MM.1S (cell line): ENCODE results near the gene TMPRSS13.

Source experiments
- DNase-seq: peaks from one replicate; pipeline ENCODE4 v3.0.0-alpha.2; 2015
- H2AFZ ChIP-seq: fragments of 300-600 bp; sonication (generic); 2 replicates; pipeline ENCODE4 v1.6.0; 2016; ENCODE audit warnings: antibody characterized with exemption, low read length
- H3F3A ChIP-seq: fragments of 300-600 bp; sonication (generic); 2 replicates; pipeline ENCODE4 v1.6.1; 2016; ENCODE audit warnings: mild to moderate bottlenecking, antibody characterized with exemption, low read length, moderate library complexity, mixed read lengths; ENCODE audit not compliant: insufficient read depth
- H3K27ac ChIP-seq: fragments of 300-600 bp; sonication (generic); 2 replicates; pipeline ENCODE4 v1.5.1; 2016; ENCODE audit warnings: mild to moderate bottlenecking, low read length
- H3K27me3 ChIP-seq: fragments of 300-600 bp; sonication (generic); replicated peaks from 2 replicates; pipeline ENCODE4 v1.6.0; 2016; ENCODE audit warnings: low read length; ENCODE audit not compliant: insufficient read depth
- H3K36me3 ChIP-seq: fragments of 300-600 bp; sonication (generic); replicated peaks from 2 replicates; pipeline ENCODE4 v1.6.1; 2016; ENCODE audit warnings: mild to moderate bottlenecking, low read length, mixed read lengths; ENCODE audit not compliant: insufficient read depth
- H3K4me1 ChIP-seq: fragments of 300-600 bp; sonication (generic); 2 replicates; pipeline ENCODE4 v1.6.1; 2016; ENCODE audit warnings: low read length, mixed read lengths
- H3K4me2 ChIP-seq: fragments of 300-600 bp; sonication (generic); 2 replicates; pipeline ENCODE4 v1.6.0; 2016; ENCODE audit warnings: low read depth, low read length
- H3K4me3 ChIP-seq: fragments of 300-600 bp; sonication (generic); 2 replicates; pipeline ENCODE4 v1.5.1; 2016; ENCODE audit warnings: low read length, mixed read lengths
- H3K79me2 ChIP-seq: fragments of 300-600 bp; sonication (generic); 2 replicates; pipeline ENCODE4 v1.6.1; 2016; ENCODE audit warnings: mixed run types, low read length, mixed read lengths
- H3K9ac ChIP-seq: fragments of 300-600 bp; sonication (generic); 2 replicates; pipeline ENCODE4 v1.6.1; 2016; ENCODE audit warnings: low read length, mixed read lengths
- H3K9me2 ChIP-seq: fragments of 300-600 bp; sonication (generic); replicated peaks from 2 replicates; pipeline ENCODE4 v1.6.1; 2016; ENCODE audit warnings: mild to moderate bottlenecking, low read length, mixed read lengths; ENCODE audit not compliant: insufficient read depth
- H3K9me3 ChIP-seq: fragments of 300-600 bp; sonication (generic); replicated peaks from 2 replicates; pipeline ENCODE4 v1.6.1; 2016; ENCODE audit warnings: mild to moderate bottlenecking, low read length, mixed read lengths; ENCODE audit not compliant: insufficient read depth
- H4K20me1 ChIP-seq: fragments of 300-600 bp; sonication (generic); 2 replicates; pipeline ENCODE4 v1.6.1; 2016; ENCODE audit warnings: mild to moderate bottlenecking, low read length, moderate library complexity, mixed read lengths; ENCODE audit not compliant: insufficient read depth
- EZH2 ChIP-seq: fragments of 300-600 bp; sonication (generic); optimal IDR thresholded peaks from 2 replicates; pipeline ENCODE3; 2017; ENCODE audit warnings: low read depth, mild to moderate bottlenecking, antibody characterized with exemption, low read length, mixed read lengths
- EZH2phosphoT487 ChIP-seq: fragments of 300-600 bp; sonication (generic); IDR thresholded peaks from 2 replicates; pipeline ENCODE4 v1.6.1; 2018; ENCODE audit warnings: antibody characterized with exemption, low read length
- TF ChIP-seq, protein P1 (sequence below): fragments of 300-600 bp; sonication (generic); IDR thresholded peaks from 2 replicates; pipeline ENCODE4 v1.5.1; 2016; ENCODE audit warnings: antibody characterized with exemption, low read length, mixed read lengths

Gene TMPRSS13

DNA sequence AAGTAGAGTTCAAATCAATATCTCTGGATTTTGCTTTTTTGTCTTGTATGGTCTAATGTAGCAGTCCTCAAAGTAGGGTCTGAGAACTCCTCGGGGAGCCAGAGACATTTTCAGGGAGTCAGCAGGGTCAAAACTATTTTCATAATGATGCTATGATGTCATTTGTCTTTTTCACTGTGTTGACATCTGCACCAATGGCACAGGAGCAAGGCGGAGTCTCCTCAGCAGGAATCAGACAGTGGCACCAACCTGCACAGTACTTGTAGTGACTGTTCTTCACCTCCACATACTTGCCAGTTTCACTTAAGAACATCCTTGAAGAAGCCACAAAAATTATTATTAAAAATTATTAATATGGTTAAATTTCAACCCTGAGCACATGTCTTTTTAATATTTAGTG is 37.8 kb downstream of the TMPRSS13 start:
- H3K79me2 ChIP-seq = no peaks in the 10 kb centered on the region
- DNase-seq = no peak
- H3K4me1 ChIP-seq = no peaks in the 10 kb centered on the region

DNA sequence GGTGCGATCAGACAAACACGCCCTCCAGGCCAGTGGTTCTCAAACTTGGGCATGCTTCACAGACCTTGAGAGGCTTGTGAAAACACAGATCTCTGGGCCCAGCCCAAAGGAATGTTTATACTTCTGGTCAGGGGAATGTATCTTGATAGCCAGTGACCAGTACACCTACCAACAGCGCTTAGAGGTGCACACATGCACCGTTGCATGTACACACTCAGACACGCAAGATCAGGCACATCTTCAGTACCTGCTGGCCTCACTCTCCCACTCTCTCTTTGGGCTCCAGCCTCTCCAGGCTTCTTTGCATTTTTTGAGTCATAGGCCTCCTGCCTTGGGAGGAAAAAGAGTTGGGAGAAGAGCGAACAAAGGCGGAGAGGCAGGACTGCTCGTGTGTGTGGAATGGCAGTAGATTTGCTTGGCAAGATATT is 41.0 kb downstream of the TMPRSS13 start:
- TF ChIP-seq, protein P1, sequence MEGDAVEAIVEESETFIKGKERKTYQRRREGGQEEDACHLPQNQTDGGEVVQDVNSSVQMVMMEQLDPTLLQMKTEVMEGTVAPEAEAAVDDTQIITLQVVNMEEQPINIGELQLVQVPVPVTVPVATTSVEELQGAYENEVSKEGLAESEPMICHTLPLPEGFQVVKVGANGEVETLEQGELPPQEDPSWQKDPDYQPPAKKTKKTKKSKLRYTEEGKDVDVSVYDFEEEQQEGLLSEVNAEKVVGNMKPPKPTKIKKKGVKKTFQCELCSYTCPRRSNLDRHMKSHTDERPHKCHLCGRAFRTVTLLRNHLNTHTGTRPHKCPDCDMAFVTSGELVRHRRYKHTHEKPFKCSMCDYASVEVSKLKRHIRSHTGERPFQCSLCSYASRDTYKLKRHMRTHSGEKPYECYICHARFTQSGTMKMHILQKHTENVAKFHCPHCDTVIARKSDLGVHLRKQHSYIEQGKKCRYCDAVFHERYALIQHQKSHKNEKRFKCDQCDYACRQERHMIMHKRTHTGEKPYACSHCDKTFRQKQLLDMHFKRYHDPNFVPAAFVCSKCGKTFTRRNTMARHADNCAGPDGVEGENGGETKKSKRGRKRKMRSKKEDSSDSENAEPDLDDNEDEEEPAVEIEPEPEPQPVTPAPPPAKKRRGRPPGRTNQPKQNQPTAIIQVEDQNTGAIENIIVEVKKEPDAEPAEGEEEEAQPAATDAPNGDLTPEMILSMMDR = no peak
- no peak for TF ChIP-seq EZH2phosphoT487
- no peak for TF ChIP-seq EZH2
- no peaks in the 10 kb centered on the region for H3K9me2 ChIP-seq
- H3F3A ChIP-seq = no peaks in the 10 kb centered on the region
- H3K27ac ChIP-seq = no peak overlapping the region
- H2AFZ ChIP-seq = no peak overlapping the region
- no peak overlapping the region for H3K4me2 ChIP-seq
- H4K20me1 ChIP-seq = no peaks in the 10 kb centered on the region
- peaks cover 11% of the 10 kb centered on the region; the same call in 1 of the 2 replicates for H3K27me3 ChIP-seq
- DNase-seq = no peak
- H3K9me3 ChIP-seq = no peaks in the 10 kb centered on the region
- H3K36me3 ChIP-seq = no peaks in the 10 kb centered on the region
- no peaks in the 10 kb centered on the region for H3K79me2 ChIP-seq
- H3K9ac ChIP-seq = no peak overlapping the region
- no peaks in the 10 kb centered on the region for H3K4me1 ChIP-seq
- H3K4me3 ChIP-seq = no peak overlapping the region

More for the DNA sequence above, 37.8 kb downstream of the TMPRSS13 start:
- H3K27me3 ChIP-seq = no peaks in the 10 kb centered on the region
- H4K20me1 ChIP-seq = no peaks in the 10 kb centered on the region
- H2AFZ ChIP-seq = no peak overlapping the region
- no peak overlapping the region for H3K4me3 ChIP-seq
- no peak overlapping the region for H3K4me2 ChIP-seq
- no peaks in the 10 kb centered on the region for H3K9me3 ChIP-seq
- no peak overlapping the region for H3K27ac ChIP-seq
- H3K9me2 ChIP-seq = no peaks in the 10 kb centered on the region
- no peak overlapping the region for H3K9ac ChIP-seq
- TF ChIP-seq EZH2 = no peak
- H3F3A ChIP-seq = no peaks in the 10 kb centered on the region
- H3K36me3 ChIP-seq = no peaks in the 10 kb centered on the region

DNA sequence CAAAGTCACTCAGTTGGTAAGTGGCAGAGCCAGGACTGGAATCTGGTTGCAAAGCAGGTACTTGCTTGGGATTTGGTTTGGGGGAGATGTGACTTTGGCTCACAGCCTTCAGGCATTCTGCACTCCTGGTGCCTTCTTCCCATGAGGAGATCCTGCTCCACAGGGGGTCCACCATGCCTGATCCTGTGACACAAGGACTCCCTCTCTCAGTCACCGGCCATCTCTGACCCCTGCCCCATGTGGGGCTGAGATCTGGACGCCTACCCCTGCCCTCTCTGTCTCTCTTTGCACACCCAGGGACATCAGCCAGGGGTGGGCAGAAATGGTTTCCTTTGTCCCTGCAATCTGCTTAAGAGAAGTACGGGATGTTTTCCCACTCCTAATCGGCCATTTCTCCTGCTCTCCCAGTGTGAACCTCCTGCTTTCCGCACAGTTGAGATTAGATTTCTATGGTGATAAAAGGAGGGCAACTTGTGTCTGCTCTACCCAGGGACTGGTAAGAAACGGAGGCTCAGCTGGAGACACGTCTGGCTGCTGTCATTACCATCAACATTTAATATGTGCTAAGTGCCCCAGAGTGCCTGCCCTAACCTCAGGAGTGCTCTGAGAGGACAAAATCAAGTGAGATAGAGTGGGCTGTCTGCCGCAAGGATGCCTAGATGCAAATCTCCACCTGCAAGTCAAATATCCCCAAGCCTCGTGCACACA is 41.6 kb downstream of the TMPRSS13 start:
- Histone ChIP-seq H4K20me1 (no peaks in the 10 kb centered on the region), H3K4me3 (no peak overlapping the region), H3K4me2 (no peak overlapping the region), H3K79me2 (no peaks in the 10 kb centered on the region), H3K9me2 (no peaks in the 10 kb centered on the region), H3K4me1 (no peaks in the 10 kb centered on the region), H3K36me3 (no peaks in the 10 kb centered on the region), H3K27ac (no peak overlapping the region), H3K9me3 (no peaks in the 10 kb centered on the region), H2AFZ (no peak overlapping the region), H3K27me3 (peaks cover 16% of the 10 kb centered on the region), H3K9ac (no peak overlapping the region), H3F3A (no peaks in the 10 kb centered on the region)
- TF ChIP-seq EZH2phosphoT487 (no peak), EZH2 (no peak)
- TF ChIP-seq, protein P1 = no peak
- no peak for DNase-seq

DNA sequence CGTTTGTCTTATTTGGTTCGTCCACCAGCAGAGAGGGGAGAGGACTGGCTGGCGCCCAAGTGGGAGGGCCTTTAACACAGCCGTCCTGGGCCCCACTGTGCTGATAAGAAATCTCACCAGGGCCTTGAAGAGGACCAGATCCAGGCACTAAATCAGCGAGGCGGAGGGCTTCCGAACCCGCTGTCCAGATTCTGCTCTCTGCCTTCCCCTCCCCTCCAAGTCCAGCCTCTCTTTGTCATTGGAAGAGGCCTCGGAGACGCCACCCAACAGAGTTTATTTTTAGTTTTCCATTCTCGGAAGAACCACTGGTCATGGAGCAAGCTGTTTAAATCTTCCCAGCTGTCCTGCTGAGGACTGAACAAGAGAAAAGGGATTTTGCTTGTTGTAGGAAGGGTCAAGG is 43.4 kb downstream of the TMPRSS13 start:
- Histone ChIP-seq H3F3A (no peaks in the 10 kb centered on the region), H3K9me3 (no peaks in the 10 kb centered on the region), H3K27ac (no peak overlapping the region), H3K4me1 (no peaks in the 10 kb centered on the region), H2AFZ (no peak overlapping the region), H3K36me3 (no peaks in the 10 kb centered on the region), H3K4me2 (no peak overlapping the region), H4K20me1 (no peaks in the 10 kb centered on the region), H3K9ac (no peak overlapping the region), H3K27me3 (peaks cover 32% of the 10 kb centered on the region), H3K9me2 (no peaks in the 10 kb centered on the region), H3K4me3 (no peak overlapping the region), H3K79me2 (no peaks in the 10 kb centered on the region)
- DNase-seq = no peak
- TF ChIP-seq, protein P1 = no peak
- TF ChIP-seq EZH2phosphoT487 (no peak), EZH2 (no peak)
